Fibroblast of villous mesenchyme (primary cell): ENCODE results near the gene TRIM24. TPM values are rescaled to one million over a fixed set of nuclear protein-coding genes. Genes with fewer than 3 reads are reported as not detected.
A peak's percentile ranks its signal among the peaks of the same experiment; 100 is the strongest.
"Not testable (repeated sequence)": the region's sequence is repeated elsewhere in the genome, so short reads cannot be mapped to it uniquely, and the experiment has no call there.

Source experiments
- DNase-seq: peaks from one replicate; pipeline ENCODE4 v3.0.0-alpha.2; 2010; ENCODE audit warnings: low read depth
- H3K4me3 ChIP-seq: 2 replicates; pipeline ENCODE4 v1.5.1; 2011; ENCODE audit warnings: low read depth, mild to moderate bottlenecking, low read length
- CTCF ChIP-seq: IDR thresholded peaks from 2 replicates; pipeline ENCODE4 v1.5.1; 2012; ENCODE audit warnings: low read depth, mild to moderate bottlenecking, low read length; ENCODE audit not compliant: insufficient read depth
- total RNA-seq: library from RNA; depleted of rRNA; stranded (reverse); fragments of >200 nt; gene quantifications from 2 replicates; pipeline ENCODE4 v1.2.3, GENCODE V29; 2012

The TRIM24 gene
- total RNA-seq, result 10.3 and 10.4 TPM in 2 replicates

DNA sequence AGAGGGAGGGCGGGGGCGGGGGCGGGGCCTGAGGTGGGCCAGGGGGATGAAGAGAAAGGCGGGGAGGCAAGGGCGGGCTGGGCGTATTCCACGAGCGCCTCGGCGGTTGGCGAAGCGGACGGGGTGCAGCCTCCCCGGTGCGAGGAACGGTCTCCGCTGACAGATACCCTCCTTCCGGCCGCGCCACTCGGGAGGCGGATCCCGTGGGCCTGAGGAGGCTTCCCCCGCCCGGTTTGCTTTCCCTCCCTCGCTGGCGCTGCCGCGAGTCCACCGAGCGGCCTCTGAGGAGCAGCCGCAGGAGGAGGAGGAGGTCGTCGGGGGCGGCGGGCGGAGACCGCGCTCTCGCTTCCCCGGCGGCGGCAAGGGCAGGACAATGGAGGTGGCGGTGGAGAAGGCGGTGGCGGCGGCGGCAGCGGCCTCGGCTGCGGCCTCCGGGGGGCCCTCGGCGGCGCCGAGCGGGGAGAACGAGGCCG lies at the start of gene TRIM24:
TSS of gene TRIM24 (plus strand) at position 84 of the 473 bp plus-strand sequence. CDS start at position 374, 290 bp downstream.
- TF ChIP-seq CTCF, result no peak
- H3K4me3 ChIP-seq, result peak within 1 kb of the TSS; percentile 81
- DNase-seq, result no peak

- H3K4me3 ChIP-seq, DNase-seq: not testable (repeated sequence)
Measured at GRCh38 chr7:138412077-138412476, 48.0 kb upstream of the TRIM24 start.

GRCh38 chr7:138412921-138413320 lies 47.1 kb upstream of the TRIM24 start:
- H3K4me3 ChIP-seq, DNase-seq: not testable (repeated sequence)

DNA sequence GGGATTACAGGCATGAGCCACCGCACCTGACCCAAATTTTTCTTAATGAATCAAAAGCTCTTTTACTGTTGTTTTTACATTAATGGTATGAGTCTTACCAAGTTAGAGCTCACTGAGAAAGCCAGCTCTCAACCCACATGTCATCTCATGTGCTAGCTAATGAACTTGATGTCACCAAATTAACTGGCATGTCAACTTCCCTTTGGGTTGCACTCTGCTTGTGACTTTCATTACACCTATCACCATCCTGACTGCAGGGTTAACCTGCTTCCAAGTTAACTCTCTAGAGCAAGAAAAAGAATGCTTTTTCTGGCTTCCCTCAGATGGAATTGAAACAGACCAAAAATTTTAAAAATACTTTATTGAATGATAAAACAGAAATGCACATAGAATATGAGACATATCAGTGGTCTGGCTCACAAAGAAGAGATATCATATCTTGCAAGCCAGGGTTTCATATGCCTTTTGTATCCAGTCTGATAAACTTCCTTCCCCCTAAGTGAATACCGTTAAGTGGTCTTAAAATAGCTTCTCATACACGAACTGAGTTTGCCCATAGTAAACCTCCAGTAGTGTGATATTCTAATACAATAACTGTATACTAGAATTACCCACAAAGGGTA lies 42.9 kb upstream of the TRIM24 start:
- DNase-seq, result no peak
- no peak for TF ChIP-seq CTCF
- no peak overlapping the region for H3K4me3 ChIP-seq

- DNase-seq, result no peak
- TF ChIP-seq CTCF, result no peak
- H3K4me3 ChIP-seq, result no peak overlapping the region
Measured at GRCh38 chr7:138417764-138418163, 42.3 kb upstream of the TRIM24 start.

DNA sequence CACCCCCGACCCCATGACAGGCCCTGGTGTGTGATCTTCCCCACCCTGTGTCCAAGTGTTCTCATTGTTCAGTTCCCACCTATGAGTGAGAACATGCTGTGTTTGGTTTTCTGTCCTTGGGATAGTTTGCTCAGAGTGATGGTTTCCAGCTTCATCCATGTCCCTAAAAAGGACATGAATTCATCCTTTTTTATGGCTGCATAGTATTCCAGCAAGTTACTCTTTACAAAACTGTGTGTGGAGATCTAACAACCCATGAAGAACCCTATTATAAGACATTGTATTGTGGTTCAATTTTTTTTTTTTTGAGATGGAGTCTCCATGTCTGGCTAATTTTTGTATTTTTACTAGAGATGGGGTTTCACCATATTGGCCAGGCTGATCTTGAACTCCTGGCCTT lies 41.7 kb upstream of the TRIM24 start:
- DNase-seq, result not testable (repeated sequence)

DNA sequence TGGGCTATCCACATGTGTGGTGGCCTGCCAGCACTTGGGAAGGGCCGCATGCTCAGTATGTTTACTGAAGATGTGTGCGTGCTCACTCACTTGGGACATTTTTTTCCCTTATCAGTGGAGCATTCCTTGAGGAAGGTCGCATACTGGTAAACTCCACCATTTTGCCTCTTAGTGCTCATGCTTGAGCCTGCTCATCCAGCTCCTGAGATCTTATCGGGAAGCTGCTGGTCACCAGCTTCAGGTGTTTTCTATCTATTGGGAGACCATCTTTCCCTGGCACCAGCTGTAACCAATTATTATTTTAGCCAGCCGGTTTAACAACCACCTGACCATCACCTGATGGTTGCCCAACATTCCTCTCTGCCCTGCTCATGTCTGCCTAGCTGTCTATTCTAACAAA lies 35.0 kb upstream of the TRIM24 start:
- H3K4me3 ChIP-seq, result no peak overlapping the region
- DNase-seq, result no peak
- no peak for TF ChIP-seq CTCF

More for the DNA sequence above, 41.7 kb upstream of the TRIM24 start:
- H3K4me3 ChIP-seq, result not testable (repeated sequence)

DNA sequence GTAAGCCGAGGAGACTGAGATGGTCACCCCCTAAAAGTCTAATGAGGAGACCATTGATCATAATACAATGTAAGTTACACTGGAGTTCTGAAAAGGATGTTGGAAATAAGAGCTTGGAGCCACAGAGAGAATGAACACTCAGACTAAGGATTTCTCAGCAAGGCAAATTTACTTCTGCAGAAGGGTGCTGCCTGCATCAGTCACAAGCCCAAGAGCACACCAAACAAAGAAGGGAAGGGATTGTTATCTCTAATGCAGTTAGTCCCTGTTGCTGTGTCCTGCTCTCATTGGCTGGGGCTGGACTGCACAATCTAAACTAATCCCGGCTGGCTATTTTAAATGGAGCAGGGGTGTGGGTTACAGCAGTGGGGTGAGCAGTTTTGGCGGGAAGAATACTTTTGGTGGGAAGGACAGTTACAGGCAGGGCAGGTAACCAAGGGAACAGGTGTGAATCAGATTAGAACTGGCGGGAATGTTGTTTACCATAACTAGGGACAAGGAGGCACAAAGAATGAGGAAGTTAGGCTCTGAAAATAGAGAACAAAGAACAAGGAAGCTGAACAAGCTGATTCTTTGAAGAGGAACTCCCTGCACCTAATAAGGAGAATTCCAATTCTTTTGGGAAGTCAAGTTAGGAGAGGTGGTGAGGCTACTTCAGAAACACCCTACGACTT lies 30.3 kb upstream of the TRIM24 start:
- TF ChIP-seq CTCF, result no peak
- no peak overlapping the region for H3K4me3 ChIP-seq
- no peak for DNase-seq
